Endodermal cell (in vitro differentiated cells): ENCODE measurements around the gene SMYD3. TPM values are rescaled to one million over a fixed set of nuclear protein-coding genes. Genes with fewer than 3 reads are reported as not detected.

Source experiments
- DNase-seq: peaks from one replicate; pipeline ENCODE4 v3.0.0-alpha.2; 2017
- H3K27ac ChIP-seq: 2 replicates; pipeline ENCODE4 v1.5.1; 2013; ENCODE audit warnings: mild to moderate bottlenecking, low read depth, low read length, moderate library complexity
- H3K27me3 ChIP-seq: 2 replicates; pipeline ENCODE4 v1.6.1; 2013; ENCODE audit warnings: mild to moderate bottlenecking, low read length, moderate library complexity; ENCODE audit not compliant: insufficient read depth, control insufficient read depth, poor library complexity, severe bottlenecking
- H3K36me3 ChIP-seq: 2 replicates; pipeline ENCODE4 v1.7.0; 2013; ENCODE audit warnings: mild to moderate bottlenecking, low read length, moderate library complexity; ENCODE audit not compliant: control insufficient read depth, insufficient read depth
- H3K4me1 ChIP-seq: one replicate; pipeline ENCODE4 v1.7.0; 2013; ENCODE audit warnings: low read length; ENCODE audit not compliant: control insufficient read depth, insufficient read depth
- H3K4me3 ChIP-seq: 2 replicates; pipeline ENCODE4 v1.5.1; 2013; ENCODE audit warnings: mild to moderate bottlenecking, low read length, moderate library complexity
- H3K9ac ChIP-seq: 2 replicates; pipeline ENCODE4 v1.6.1; 2013; ENCODE audit warnings: mild to moderate bottlenecking, low read length, moderate library complexity; ENCODE audit not compliant: poor library complexity, severe bottlenecking; ENCODE audit errors: extremely low read depth
- H3K9me3 ChIP-seq: 2 replicates; pipeline ENCODE4 v1.6.1; 2013; ENCODE audit warnings: mild to moderate bottlenecking, low read length, moderate library complexity; ENCODE audit not compliant: control insufficient read depth
- H3K27ac Mint-ChIP-seq: 2 replicates; pipeline ENCODE4 v1.8.0; 2020; ENCODE audit warnings: mixed read lengths
- H3K27me3 Mint-ChIP-seq: 2 replicates; pipeline ENCODE4 v1.8.0; 2021; ENCODE audit warnings: mild to moderate bottlenecking, mixed read lengths; ENCODE audit not compliant: insufficient read depth
- H3K36me3 Mint-ChIP-seq: 2 replicates; pipeline ENCODE4 v1.8.0; 2020; ENCODE audit warnings: low read depth, mixed read lengths
- H3K4me1 Mint-ChIP-seq: 2 replicates; pipeline ENCODE4 v1.8.0; 2020; ENCODE audit warnings: mixed read lengths
- H3K4me3 Mint-ChIP-seq: 2 replicates; pipeline ENCODE4 v1.8.0; 2020; ENCODE audit warnings: mild to moderate bottlenecking, moderate library complexity, mixed read lengths
- H3K9me3 Mint-ChIP-seq: 2 replicates; pipeline ENCODE4 v1.8.0; 2020; ENCODE audit warnings: mild to moderate bottlenecking, mixed read lengths
- WGBS, 2 experiments: methylation state at CpG; one replicate each; pipeline versions ENCODE4 v1.1.5 to v1.1.7; 2013; ENCODE audit warnings: missing lambda C conversion rate in 2 of 2, mixed read lengths in 1 of 2; ENCODE audit not compliant: insufficient coverage in 1 of 2, insufficient read length in 1 of 2; 5-methylcytosine and 5-hydroxymethylcytosine counted together
- total RNA-seq, 2 donors: library from RNA; stranded (reverse); fragmentation: NEBNext Ultra II Directional in 1 of 2; extraction: Animal tissue kit (Norgen Biotek cat#: 25700) in 1 of 2; gene quantifications; 2 replicates in 1 of 2; 3 replicates in 1 of 2; pipeline ENCODE4 v1.2.1, GENCODE V29; 2021
- TF ChIP-seq, protein P1 (sequence below): fragments of 200-600 bp; sonication (generic); conservative IDR thresholded peaks from 2 replicates; pipeline ENCODE4 v1.5.0; 2021; ENCODE audit warnings: antibody characterized with exemption, mild to moderate bottlenecking

Gene SMYD3
- total RNA-seq, 2 donors from 2014 or later, result 32.3 to 45.8 TPM

- Mint-ChIP-seq H3K4me1 (no peaks in the 10 kb centered on the region), H3K9me3 (no peaks in the 10 kb centered on the region), H3K36me3 (no peaks in the 10 kb centered on the region), H3K27ac (no peak overlapping the region), H3K4me3 (no peak overlapping the region), H3K27me3 (no peaks in the 10 kb centered on the region)
- H3K27me3 ChIP-seq, result no peaks in the 10 kb centered on the region
- H3K4me1 ChIP-seq, result no peaks in the 10 kb centered on the region
- H3K36me3 ChIP-seq, result no peaks in the 10 kb centered on the region
- DNase-seq, result no peak
- no peak overlapping the region for H3K27ac ChIP-seq
- H3K9me3 ChIP-seq, result no peaks in the 10 kb centered on the region
- TF ChIP-seq, protein P1, sequence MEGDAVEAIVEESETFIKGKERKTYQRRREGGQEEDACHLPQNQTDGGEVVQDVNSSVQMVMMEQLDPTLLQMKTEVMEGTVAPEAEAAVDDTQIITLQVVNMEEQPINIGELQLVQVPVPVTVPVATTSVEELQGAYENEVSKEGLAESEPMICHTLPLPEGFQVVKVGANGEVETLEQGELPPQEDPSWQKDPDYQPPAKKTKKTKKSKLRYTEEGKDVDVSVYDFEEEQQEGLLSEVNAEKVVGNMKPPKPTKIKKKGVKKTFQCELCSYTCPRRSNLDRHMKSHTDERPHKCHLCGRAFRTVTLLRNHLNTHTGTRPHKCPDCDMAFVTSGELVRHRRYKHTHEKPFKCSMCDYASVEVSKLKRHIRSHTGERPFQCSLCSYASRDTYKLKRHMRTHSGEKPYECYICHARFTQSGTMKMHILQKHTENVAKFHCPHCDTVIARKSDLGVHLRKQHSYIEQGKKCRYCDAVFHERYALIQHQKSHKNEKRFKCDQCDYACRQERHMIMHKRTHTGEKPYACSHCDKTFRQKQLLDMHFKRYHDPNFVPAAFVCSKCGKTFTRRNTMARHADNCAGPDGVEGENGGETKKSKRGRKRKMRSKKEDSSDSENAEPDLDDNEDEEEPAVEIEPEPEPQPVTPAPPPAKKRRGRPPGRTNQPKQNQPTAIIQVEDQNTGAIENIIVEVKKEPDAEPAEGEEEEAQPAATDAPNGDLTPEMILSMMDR, result no peak
- WGBS, 2 experiments, result 89 to 100% methylated on average over 4 to 6 of the region's 6 CpGs
- no peak overlapping the region for H3K4me3 ChIP-seq
- H3K9ac ChIP-seq, result no peak overlapping the region
Measured at GRCh38 chr1:245990315-245991022, 516.6 kb downstream of the SMYD3 start.

DNA sequence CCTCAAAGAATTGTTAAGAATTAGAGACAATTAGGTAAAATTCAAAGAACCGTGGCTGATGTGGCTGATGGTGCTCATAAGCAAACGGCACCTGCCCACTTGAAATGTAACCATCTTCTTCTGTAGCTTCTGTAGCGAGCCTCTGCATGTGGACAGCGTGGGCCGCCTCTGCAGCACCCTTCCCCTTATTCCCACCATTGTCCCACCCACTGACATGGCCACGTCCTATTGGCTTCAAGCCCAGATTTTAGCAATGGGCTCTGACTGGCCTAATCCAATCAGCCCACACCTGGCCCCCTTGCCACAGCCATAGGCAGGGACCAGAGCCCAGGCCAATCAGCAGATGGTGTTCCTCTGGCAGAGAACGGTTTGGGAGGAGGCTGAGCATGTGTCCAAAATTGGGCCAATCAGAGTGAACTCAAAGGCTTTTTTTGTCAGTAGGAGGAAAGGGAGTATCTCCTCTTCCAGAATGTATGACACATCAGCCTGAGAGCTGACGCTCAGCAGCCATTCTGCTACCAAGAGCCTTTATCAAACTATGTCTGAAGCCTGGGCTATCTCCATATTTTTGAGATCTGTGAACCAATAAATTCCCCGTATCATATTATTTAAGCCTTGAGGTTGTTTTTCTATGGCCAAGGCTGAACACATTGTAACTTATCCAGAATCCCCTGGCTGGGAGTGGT is 518.5 kb downstream of the SMYD3 start:
- no peaks in the 10 kb centered on the region for H3K9me3 ChIP-seq
- Mint-ChIP-seq H3K27ac (no peak overlapping the region), H3K4me1 (no peaks in the 10 kb centered on the region), H3K36me3 (no peaks in the 10 kb centered on the region), H3K4me3 (no peak overlapping the region), H3K27me3 (no peaks in the 10 kb centered on the region), H3K9me3 (no peaks in the 10 kb centered on the region)
- H3K27me3 ChIP-seq, result no peaks in the 10 kb centered on the region
- no peak overlapping the region for H3K27ac ChIP-seq
- peak; percentile 47 for DNase-seq
- WGBS, 2 experiments, result 90 to 95% methylated on average over 5 to 9 of the region's 9 CpGs
- no peak overlapping the region for H3K4me3 ChIP-seq
- TF ChIP-seq, protein P1, result no peak
- no peaks in the 10 kb centered on the region for H3K36me3 ChIP-seq
- H3K4me1 ChIP-seq, result no peaks in the 10 kb centered on the region
- no peak overlapping the region for H3K9ac ChIP-seq

GRCh38 chr1:245987997-245988392 is 519.1 kb downstream of the SMYD3 start:
- H3K36me3 Mint-ChIP-seq, result no peaks in the 10 kb centered on the region
- H3K27ac ChIP-seq, result no peak overlapping the region
- WGBS, 2 experiments, result 90 to 100% methylated on average over 2 to 6 of the region's 6 CpGs

More at GRCh38 chr1:245987997-245988392, 519.1 kb downstream of the SMYD3 start:
- H3K9me3 ChIP-seq, result no peaks in the 10 kb centered on the region
- no peak for DNase-seq
- Mint-ChIP-seq H3K27me3 (no peaks in the 10 kb centered on the region), H3K27ac (no peak overlapping the region), H3K9me3 (no peaks in the 10 kb centered on the region), H3K4me1 (no peaks in the 10 kb centered on the region), H3K4me3 (no peak overlapping the region)
- no peak overlapping the region for H3K9ac ChIP-seq
- H3K27me3 ChIP-seq, result no peaks in the 10 kb centered on the region
- TF ChIP-seq, protein P1, result no peak
- H3K4me3 ChIP-seq, result no peak overlapping the region
- no peaks in the 10 kb centered on the region for H3K4me1 ChIP-seq
- H3K36me3 ChIP-seq, result no peaks in the 10 kb centered on the region
